Measurements from ENCODE around the gene HSPD1.

The HSPD1 gene

DNA sequence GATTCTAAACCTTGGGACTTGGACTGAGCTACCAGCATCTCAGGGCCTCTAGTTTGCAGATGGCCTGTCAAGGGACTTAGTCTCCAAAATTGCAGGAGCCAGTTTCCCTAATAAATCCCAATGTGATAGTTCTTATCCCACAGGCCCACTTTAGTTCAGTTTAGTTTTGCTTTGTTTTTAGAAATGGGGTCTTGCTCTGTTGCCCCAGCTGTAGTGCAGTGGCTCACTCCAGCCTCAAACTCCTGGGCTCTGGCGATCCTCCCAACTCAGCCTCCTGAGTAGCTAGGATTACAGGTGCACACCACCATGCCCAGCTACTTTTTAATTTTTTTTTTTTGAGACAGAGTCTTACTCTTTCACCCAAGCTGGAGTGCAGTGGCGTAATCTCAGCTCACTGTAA lies 62.3 kb downstream of the HSPD1 start:
- DNase-seq (ENCODE audit: low read depth, low spot score), result no peak
